ENCODE results near the gene LRRC19. TPM values are rescaled to one million over a fixed set of nuclear protein-coding genes. Genes with fewer than 3 reads are reported as not detected.

Gene LRRC19
- total RNA-seq, 1 experiment from 2014 or later = 0.21 TPM

- no peak for DNase-seq
- no peak for TF ChIP-seq CTCF (IDR thresholded peaks at IDR 0.05; ENCODE audit: unreplicated experiment)
- H3K27ac Mint-ChIP-seq (ENCODE audit: unreplicated experiment) = no peak overlapping the region
- no peaks in the 10 kb centered on the region for H3K27me3 Mint-ChIP-seq (ENCODE audit: unreplicated experiment)
- intact Hi-C loops (cut with micrococcal nuclease; ENCODE audit: unreplicated experiment) = no loop called here
- no peak overlapping the region for H3K4me3 Mint-ChIP-seq (ENCODE audit: low read depth, unreplicated experiment)
- H3K9me3 Mint-ChIP-seq (ENCODE audit: low read depth, unreplicated experiment) = no peaks in the 10 kb centered on the region
- H3K36me3 Mint-ChIP-seq (ENCODE audit: insufficient read depth, unreplicated experiment) = no peaks in the 10 kb centered on the region
- no TSS peak for BruUV-seq (replicated peaks)
- CTCF ChIA-PET = no interaction called here
- no peaks in the 10 kb centered on the region for H3K4me1 Mint-ChIP-seq (ENCODE audit: low read depth, unreplicated experiment)
These were observed 41.7 kb upstream of the LRRC19 start for GRCh38 chr9:27047136-27047535.

GRCh38 chr9:27043176-27043575, 37.7 kb upstream of the LRRC19 start:
- H3K4me1 Mint-ChIP-seq (ENCODE audit: low read depth, unreplicated experiment) = no peaks in the 10 kb centered on the region

GRCh38 chr9:27042476-27042875, 37.0 kb upstream of the LRRC19 start:
- no peaks in the 10 kb centered on the region for H3K27me3 Mint-ChIP-seq (ENCODE audit: unreplicated experiment)
- BruUV-seq (replicated peaks) = no TSS peak

More at GRCh38 chr9:27043176-27043575, 37.7 kb upstream of the LRRC19 start:
- Mint-ChIP-seq H3K9me3 (ENCODE audit: low read depth, unreplicated experiment) (no peaks in the 10 kb centered on the region), H3K27ac (ENCODE audit: unreplicated experiment) (no peak overlapping the region), H3K36me3 (ENCODE audit: insufficient read depth, unreplicated experiment) (no peaks in the 10 kb centered on the region), H3K4me3 (ENCODE audit: low read depth, unreplicated experiment) (no peak overlapping the region), H3K27me3 (ENCODE audit: unreplicated experiment) (no peaks in the 10 kb centered on the region)
- no peak for DNase-seq
- TF ChIP-seq CTCF (IDR thresholded peaks at IDR 0.05; ENCODE audit: unreplicated experiment) = no peak
- CTCF ChIA-PET = no interaction called here
- BruUV-seq (replicated peaks) = no TSS peak
- intact Hi-C loops (cut with micrococcal nuclease; ENCODE audit: unreplicated experiment) = no loop called here

GRCh38 chr9:27041746-27042145, 36.3 kb upstream of the LRRC19 start:
- H3K27ac Mint-ChIP-seq (ENCODE audit: unreplicated experiment) = no peak overlapping the region
- H3K4me3 Mint-ChIP-seq (ENCODE audit: low read depth, unreplicated experiment) = no peak overlapping the region
- no peaks in the 10 kb centered on the region for H3K4me1 Mint-ChIP-seq (ENCODE audit: low read depth, unreplicated experiment)
- intact Hi-C loops (cut with micrococcal nuclease; ENCODE audit: unreplicated experiment) = no loop called here
- no peaks in the 10 kb centered on the region for H3K9me3 Mint-ChIP-seq (ENCODE audit: low read depth, unreplicated experiment)
- CTCF ChIA-PET = interaction anchor here (0.6 kb wide), 1 partner anchor 8 kb away, joined by 3 read pairs; no protein-coding TSS in a partner anchor
- H3K27me3 Mint-ChIP-seq (ENCODE audit: unreplicated experiment) = no peaks in the 10 kb centered on the region
- DNase-seq = no peak
- no TSS peak for BruUV-seq (replicated peaks)
- H3K36me3 Mint-ChIP-seq (ENCODE audit: insufficient read depth, unreplicated experiment) = no peaks in the 10 kb centered on the region
- no peak for TF ChIP-seq CTCF (IDR thresholded peaks at IDR 0.05; ENCODE audit: unreplicated experiment)

More at GRCh38 chr9:27042476-27042875, 37.0 kb upstream of the LRRC19 start:
- no peaks in the 10 kb centered on the region for H3K4me1 Mint-ChIP-seq (ENCODE audit: low read depth, unreplicated experiment)
- no peak for DNase-seq
- H3K9me3 Mint-ChIP-seq (ENCODE audit: low read depth, unreplicated experiment) = no peaks in the 10 kb centered on the region
- CTCF ChIA-PET = no interaction called here
- H3K36me3 Mint-ChIP-seq (ENCODE audit: insufficient read depth, unreplicated experiment) = no peaks in the 10 kb centered on the region
- intact Hi-C loops (cut with micrococcal nuclease; ENCODE audit: unreplicated experiment) = no loop called here
- no peak overlapping the region for H3K27ac Mint-ChIP-seq (ENCODE audit: unreplicated experiment)
- no peak overlapping the region for H3K4me3 Mint-ChIP-seq (ENCODE audit: low read depth, unreplicated experiment)
- no peak for TF ChIP-seq CTCF (IDR thresholded peaks at IDR 0.05; ENCODE audit: unreplicated experiment)

All from Calu3 (cell line).